Measurements from ENCODE around the gene SCGB1C1. TPM values are rescaled to one million over a fixed set of nuclear protein-coding genes. Genes with fewer than 3 reads are reported as not detected.

SCGB1C1 gene
- total and polyA plus RNA-seq, 9 of the 15 experiments (the other 6 are each of a cell fraction or from before 2014, with no cell fraction given), result not detected

- intact Hi-C loops (cut with micrococcal nuclease), result loop anchor here (2.0 kb wide), 1 partner anchor 29 kb away; the partner anchor contains the start of genes PSMD13 and SIRT3
- peaks cover 30 to 56% of the 10 kb centered on the region in 2 experiments; a peak in 4 of 5 replicates for H3K4me1 ChIP-seq (replicated peaks in 1 of 2; ENCODE audit: control insufficient read depth in 2 of 2, insufficient read depth in 2 of 2, low read length in 2 of 2)
- ATAC-seq (peak; percentile 87), DNase-seq (ENCODE audit: extremely low read depth in 1 of 4, low spot score in 3 of 4) (peak; percentile 92 to 99 (median 95)), FAIRE-seq (peak; percentile 97)
- peak within 1 kb of the TSS; percentile 93 for H3K27ac ChIP-seq (ENCODE audit: extremely low read depth, low read depth, low read length)
- ChIA-PET POLR2A (interaction anchor here (0.6 to 3.1 kb wide), 29 partner anchors 9 to 304 kb away, joined by 3 to 63 read pairs (median 4); no protein-coding TSS in a partner anchor), CTCF (ENCODE audit: low intra/inter-chr PET ratio) (interaction anchor here (0.6 kb wide), 1 partner anchor 53 kb away, joined by 3 read pairs; no protein-coding TSS in a partner anchor)
- H3K79me2 ChIP-seq (ENCODE audit: control insufficient read depth, insufficient read depth, low read length), result peaks cover 72% of the 10 kb centered on the region
- 1% methylated on average over 50 of the region's 63 CpGs for WGBS (ENCODE audit: insufficient coverage, low coverage, missing lambda C conversion rate)
- H4K20me1 ChIP-seq (replicated peaks; ENCODE audit: control insufficient read depth, insufficient read depth, low read length), result peaks cover 44% of the 10 kb centered on the region
- H3K9me3 ChIP-seq (replicated peaks; ENCODE audit: control insufficient read depth, insufficient read depth, low read depth, low read length), result no peaks in the 10 kb centered on the region
- peaks cover 75% of the 10 kb centered on the region for H3K36me3 ChIP-seq (ENCODE audit: control insufficient read depth, insufficient read depth, low read length)
- peak within 1 kb of the TSS; percentile 23 for H2AFZ ChIP-seq (ENCODE audit: low read depth, low read length)
- peak within 1 kb of the TSS; percentile 96 for H3K4me3 ChIP-seq
- in situ Hi-C loops (cut with MboI), result no loop called here
- H3K9ac ChIP-seq (ENCODE audit: insufficient read depth in 1 of 2, low read depth in 2 of 2, low read length in 2 of 2), result peak within 1 kb of the TSS; percentile 97 to 98
- H3K4me2 ChIP-seq (ENCODE audit: insufficient read depth, low read length), result peak within 1 kb of the TSS; percentile 92
- no peaks in the 10 kb centered on the region; a peak in 1 of 5 replicates for H3K27me3 ChIP-seq (ENCODE audit: control insufficient read depth in 2 of 2, insufficient read depth in 2 of 2, low read length in 2 of 2)
- no TSS peak for BruUV-seq (replicated peaks)
- H3K9me1 ChIP-seq (ENCODE audit: control insufficient read depth, insufficient read depth, low read length), result peaks cover 10% of the 10 kb centered on the region
- TF ChIP-seq KDM5B (IDR thresholded peaks at IDR 0.05; ENCODE audit: insufficient replicate concordance, low read depth, low read length), result peak; percentile 86
- 0 out of 2 replicates have a peak, but pooled peaks have one; percentile 17 for TF ChIP-seq GTF2F1 (IDR thresholded peaks at IDR 0.05; ENCODE audit: low read depth, low read length)
- TF ChIP-seq BRD9 (IDR thresholded peaks at IDR 0.05; ENCODE audit: low read depth, partially characterized antibody), result no peak
- no peak for TF ChIP-seq ZNF239 (CRISPR knock-in tag; IDR thresholded peaks at IDR 0.05)
- TF ChIP-seq MED1 (CRISPR knock-in tag; IDR thresholded peaks at IDR 0.05; ENCODE audit: borderline replicate concordance), result no peak
- peak; percentile 45; the same call in 1 of the 2 replicates for TF ChIP-seq KLF13 (tag; IDR thresholded peaks at IDR 0.05; ENCODE audit: borderline replicate concordance, low read depth)
- no peak for TF ChIP-seq ATF3 (IDR thresholded peaks at IDR 0.05)
- TF ChIP-seq ATF3 (CRISPR knock-in tag; conservative IDR thresholded peaks at IDR 0.05), result peak; percentile 45; the same call in 1 of the 2 replicates
- peak; percentile 96 for TF ChIP-seq SUPT5H (IDR thresholded peaks at IDR 0.05)
- peak; percentile 61; the same call in 1 of the 2 replicates for TF ChIP-seq TCF7 (IDR thresholded peaks at IDR 0.05; ENCODE audit: borderline replicate concordance)
- TF ChIP-seq CBX3 (IDR thresholded peaks at IDR 0.05; ENCODE audit: borderline replicate concordance in 1 of 2, low read length in 2 of 2), result no peak
- peak; percentile 32 to 79 (median 63) for TF ChIP-seq YY1 (IDR thresholded peaks at IDR 0.05; ENCODE audit: borderline replicate concordance in 1 of 3, control insufficient read depth in 1 of 3, extremely low read depth in 1 of 3, insufficient read depth in 3 of 3, insufficient read length in 1 of 3, insufficient replicate concordance in 2 of 3, low read depth in 1 of 3, low read length in 2 of 3)
- no peak for TF ChIP-seq FOXM1 (IDR thresholded peaks at IDR 0.05; ENCODE audit: low read depth)
- TF ChIP-seq FOXM1 (CRISPR knock-in tag; IDR thresholded peaks at IDR 0.05; ENCODE audit: low read depth), result no peak
- no peak for TF ChIP-seq ZNF695 (CRISPR knock-in tag; IDR thresholded peaks at IDR 0.05)
- peak; percentile 71; the same call in 1 of the 2 replicates for TF ChIP-seq GTF2E2 (tag; IDR thresholded peaks at IDR 0.05)
Measured at GRCh38 chr11:207208-207862, 14.5 kb downstream of the SCGB1C1 start, which contains the start of the genes BET1L and RIC8A. BET1L (minus strand) TSS chr11:207399; CDS start chr11:207321, 78 bp downstream. RIC8A (plus strand) TSS chr11:207708; CDS start chr11:208855, 1,147 bp downstream.

All from K562 (cell line).